Keratinocyte (primary cell): ENCODE measurements around the gene FGFR1OP2. TPM values are rescaled to one million over a fixed set of nuclear protein-coding genes. Genes with fewer than 3 reads are reported as not detected.

Experiments
- DNase-seq: peaks from one replicate; pipeline ENCODE4 v3.0.0-alpha.2; 2011; ENCODE audit warnings: low read depth, missing footprints, low spot score
- FAIRE-seq: peaks from 2 replicates; lab custom pipeline; 2011; peaks lifted over from hg19 to GRCh38; lab: Jason Lieb, UNC
- H2AFZ ChIP-seq: 2 replicates; pipeline ENCODE4 v1.6.0; 2012; ENCODE audit warnings: low read length, control low read depth, inconsistent platforms; ENCODE audit not compliant: control insufficient read depth
- H3K27ac ChIP-seq: 2 replicates; pipeline ENCODE4 v1.5.1; 2011; ENCODE audit warnings: low read length; ENCODE audit not compliant: control insufficient read depth, insufficient read depth
- H3K27me3 ChIP-seq: 3 replicates; pipeline ENCODE4 v1.6.0; 2011; ENCODE audit warnings: low read length; ENCODE audit not compliant: control insufficient read depth, insufficient read depth; ENCODE audit errors: extremely low read depth
- H3K36me3 ChIP-seq, 2 experiments: 2 replicates in 1 of 2; 3 replicates in 1 of 2; pipeline ENCODE4 v1.5.1; 2011; ENCODE audit warnings: low read length in 2 of 2, mild to moderate bottlenecking in 1 of 2; ENCODE audit not compliant: control insufficient read depth in 2 of 2, insufficient read depth in 2 of 2; ENCODE audit errors: extremely low read depth in 1 of 2
- H3K4me1 ChIP-seq: 3 replicates; pipeline ENCODE4 v1.5.1; 2011; ENCODE audit warnings: low read length; ENCODE audit not compliant: control insufficient read depth, insufficient read depth; ENCODE audit errors: extremely low read depth
- H3K4me2 ChIP-seq: 3 replicates; pipeline ENCODE4 v1.6.0; 2011; ENCODE audit warnings: low read depth, low read length; ENCODE audit not compliant: control insufficient read depth, insufficient read depth; ENCODE audit errors: extremely low read depth
- H3K4me3 ChIP-seq, 3 experiments: fragments of 200-600 bp in 1 of 3; sonication (generic) in 1 of 3; 2 replicates in 2 of 3; 3 replicates in 1 of 3; pipeline ENCODE4 v1.5.1; 2011 to 2016; ENCODE audit warnings: low read length in 3 of 3, mild to moderate bottlenecking in 3 of 3, control low read depth in 2 of 3, inconsistent platforms in 1 of 3, low read depth in 1 of 3, mixed read lengths in 1 of 3, mixed run types in 1 of 3, moderate library complexity in 1 of 3; ENCODE audit not compliant: control insufficient read depth in 2 of 3, insufficient read depth in 2 of 3; ENCODE audit errors: extremely low read depth in 1 of 3
- H3K79me2 ChIP-seq: 2 replicates; pipeline ENCODE4 v1.6.0; 2012; ENCODE audit warnings: low read length; ENCODE audit not compliant: control insufficient read depth, insufficient read depth
- H3K9ac ChIP-seq: 3 replicates; pipeline ENCODE4 v1.6.0; 2011; ENCODE audit warnings: low read length; ENCODE audit not compliant: control insufficient read depth, insufficient read depth; ENCODE audit errors: extremely low read depth
- H3K9me1 ChIP-seq: 3 replicates; pipeline ENCODE4 v1.6.0; 2011; ENCODE audit warnings: low read length; ENCODE audit not compliant: control insufficient read depth, insufficient read depth; ENCODE audit errors: extremely low read depth
- H3K9me3 ChIP-seq: 2 replicates; pipeline ENCODE4 v1.5.1; 2012; ENCODE audit warnings: low read depth, low read length; ENCODE audit not compliant: control insufficient read depth
- H4K20me1 ChIP-seq: 3 replicates; pipeline ENCODE4 v1.6.0; 2011; ENCODE audit warnings: low read length; ENCODE audit not compliant: control insufficient read depth, insufficient read depth; ENCODE audit errors: extremely low read depth
- CTCF ChIP-seq, 3 experiments: IDR thresholded peaks in 1 of 3; conservative IDR thresholded peaks in 1 of 3; optimal IDR thresholded peaks in 1 of 3; 2 replicates in 2 of 3; 3 replicates in 1 of 3; pipeline versions ENCODE3 to v1.5.1; 2011; ENCODE audit warnings: low read length in 3 of 3, mild to moderate bottlenecking in 3 of 3, moderate library complexity in 2 of 3, control low read depth in 1 of 3, inconsistent platforms in 1 of 3; ENCODE audit not compliant: insufficient read depth in 2 of 3; ENCODE audit errors: extremely low read depth in 1 of 3
- EZH2 ChIP-seq: IDR thresholded peaks from one replicate; pipeline ENCODE4 v1.6.1; 2012; ENCODE audit warnings: inconsistent platforms, mild to moderate bottlenecking, low read length, moderate library complexity
- dilution Hi-C: fragments of 300-500 bp; cut with MboI; formaldehyde crosslinking; loops from one replicate; pipeline ENCODE4 v1.7.0; 2020; ENCODE audit warnings: low sequenced_read_pairs; ENCODE audit not compliant: extremely low pct_ligation_motif_present
- polyA plus RNA-seq, 5 experiments: library from polyadenylated mRNA; depleted of rRNA in 3 of 5; stranded (reverse) in 3 of 5; stranded (forward) in 1 of 5; unstranded in 1 of 5; fragments of >200 nt; gene quantifications; 1 replicate in 1 of 5; 2 replicates in 3 of 5; 3 replicates in 1 of 5; pipeline versions ENCODE4 v1.2.1 to v1.2.3, GENCODE V29; 2011 to 2012; ENCODE audit warnings: missing spikeins in 2 of 5, low read depth in 1 of 5, low replicate concordance in 1 of 5

The FGFR1OP2 gene
- polyA plus RNA-seq, 1 donor (not counting 4 experiments of a cell fraction or from before 2014, with no cell fraction given) = 34.9 TPM

- no peaks in the 10 kb centered on the region for H3K9me1 ChIP-seq
- peaks cover 12 to 15% of the 10 kb centered on the region in 2 experiments for H3K36me3 ChIP-seq
- no peaks in the 10 kb centered on the region for H3K27me3 ChIP-seq
- no peak overlapping the region for H2AFZ ChIP-seq
- DNase-seq = no peak
- TF ChIP-seq EZH2 (no peak), CTCF (optimal IDR thresholded peaks at IDR 0.05 in 1 of 3, IDR thresholded peaks at IDR 0.05 in 1 of 3, conservative IDR thresholded peaks at IDR 0.05 in 1 of 3; ENCODE audit: extremely low read depth in 1 of 3, insufficient read depth in 2 of 3, low read length in 3 of 3) (no peak)
- H3K4me1 ChIP-seq = no peaks in the 10 kb centered on the region
- no peaks in the 10 kb centered on the region for H3K79me2 ChIP-seq
- no peak for FAIRE-seq
- H4K20me1 ChIP-seq = no peaks in the 10 kb centered on the region
- no peak overlapping the region for H3K4me2 ChIP-seq
- no peak overlapping the region for H3K4me3 ChIP-seq
- no peak overlapping the region for H3K27ac ChIP-seq
- no peaks in the 10 kb centered on the region for H3K9me3 ChIP-seq
- H3K9ac ChIP-seq = no peak overlapping the region
- dilution Hi-C loops = no loop called here
Measured at GRCh38 chr12:26970136-26970535, 31.9 kb downstream of the FGFR1OP2 start.

- TF ChIP-seq CTCF (optimal IDR thresholded peaks at IDR 0.05 in 1 of 3, IDR thresholded peaks at IDR 0.05 in 1 of 3, conservative IDR thresholded peaks at IDR 0.05 in 1 of 3; ENCODE audit: extremely low read depth in 1 of 3, insufficient read depth in 2 of 3, low read length in 3 of 3) (no peak), EZH2 (no peak)
- DNase-seq (no peak), FAIRE-seq (no peak)
- no peaks in the 10 kb centered on the region for H3K4me1 ChIP-seq
- peaks cover 15 to 19% of the 10 kb centered on the region in 2 experiments for H3K36me3 ChIP-seq
- no peak overlapping the region for H3K27ac ChIP-seq
- H4K20me1 ChIP-seq = no peaks in the 10 kb centered on the region
- H3K9ac ChIP-seq = no peak overlapping the region
- H3K4me2 ChIP-seq = no peak overlapping the region
- no peaks in the 10 kb centered on the region for H3K27me3 ChIP-seq
- dilution Hi-C loops = no loop called here
- H3K9me3 ChIP-seq = no peaks in the 10 kb centered on the region
- no peaks in the 10 kb centered on the region for H3K9me1 ChIP-seq
- no peak overlapping the region for H3K4me3 ChIP-seq
- H2AFZ ChIP-seq = no peak overlapping the region
- H3K79me2 ChIP-seq = no peaks in the 10 kb centered on the region
Measured at GRCh38 chr12:26971963-26972362, 33.7 kb downstream of the FGFR1OP2 start.
